Neuron (in vitro differentiated cells): ENCODE data around the gene ISM2.

Experiments
- H2AFZ ChIP-seq: one replicate; pipeline ENCODE4 v1.6.1; 2013; ENCODE audit warnings: low read depth, mild to moderate bottlenecking, inconsistent platforms, low read length, moderate library complexity
- H3K27me3 ChIP-seq: one replicate; pipeline ENCODE4 v1.6.1; 2013; ENCODE audit warnings: low read length; ENCODE audit not compliant: insufficient read depth
- H3K36me3 ChIP-seq: one replicate; pipeline ENCODE4 v1.6.1; 2013; ENCODE audit warnings: low read length; ENCODE audit not compliant: insufficient read depth
- H3K4me1 ChIP-seq: one replicate; pipeline ENCODE4 v1.6.1; 2013; ENCODE audit warnings: low read length; ENCODE audit not compliant: insufficient read depth
- H3K4me3 ChIP-seq: 2 replicates; pipeline ENCODE4 v1.5.1; 2013; ENCODE audit warnings: mild to moderate bottlenecking, low read length, moderate library complexity
- H3K9me3 ChIP-seq: one replicate; pipeline ENCODE4 v1.6.1; 2013; ENCODE audit warnings: low read length

Gene ISM2

DNA sequence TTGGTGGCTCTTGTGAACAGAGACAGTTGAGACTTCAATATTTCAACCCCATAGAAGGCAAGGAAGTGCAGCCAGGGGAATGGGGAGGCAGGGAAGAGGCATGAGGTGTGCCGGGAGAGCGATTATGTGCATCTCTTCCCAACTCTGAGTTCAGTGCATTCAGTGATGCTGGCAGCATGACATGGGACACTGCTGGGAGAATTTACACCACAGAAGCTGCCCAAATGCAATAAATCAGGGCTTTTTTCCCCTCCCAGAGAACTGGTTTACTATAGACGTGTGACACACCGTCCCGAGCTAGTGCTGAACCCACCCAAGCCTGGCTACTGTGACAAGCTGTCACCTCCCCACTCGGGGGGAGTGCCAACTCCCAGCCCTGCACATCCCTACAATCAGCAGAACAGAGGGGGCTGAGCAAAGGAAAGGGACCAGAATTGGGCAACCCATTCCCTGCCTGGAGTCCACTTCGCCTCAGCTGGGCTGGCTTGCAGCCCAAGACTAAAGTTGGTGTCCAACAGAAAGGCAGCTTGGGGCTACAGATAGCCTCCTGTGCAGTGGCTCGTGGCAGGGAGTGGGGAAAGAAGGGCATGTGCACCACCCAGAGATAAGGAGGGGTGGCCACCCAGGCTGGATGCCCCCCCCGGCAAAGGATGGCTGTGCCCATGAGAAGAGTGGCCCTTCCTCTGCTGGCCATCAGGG is 24.0 kb downstream of the ISM2 start:
- H3K4me1 ChIP-seq: no peaks in the 10 kb centered on the region
- peaks cover 18% of the 10 kb centered on the region for H3K27me3 ChIP-seq
- H3K4me3 ChIP-seq: no peak overlapping the region
- no peaks in the 10 kb centered on the region for H3K9me3 ChIP-seq
- peaks cover 2% of the 10 kb centered on the region for H3K36me3 ChIP-seq
- no peak overlapping the region for H2AFZ ChIP-seq

DNA sequence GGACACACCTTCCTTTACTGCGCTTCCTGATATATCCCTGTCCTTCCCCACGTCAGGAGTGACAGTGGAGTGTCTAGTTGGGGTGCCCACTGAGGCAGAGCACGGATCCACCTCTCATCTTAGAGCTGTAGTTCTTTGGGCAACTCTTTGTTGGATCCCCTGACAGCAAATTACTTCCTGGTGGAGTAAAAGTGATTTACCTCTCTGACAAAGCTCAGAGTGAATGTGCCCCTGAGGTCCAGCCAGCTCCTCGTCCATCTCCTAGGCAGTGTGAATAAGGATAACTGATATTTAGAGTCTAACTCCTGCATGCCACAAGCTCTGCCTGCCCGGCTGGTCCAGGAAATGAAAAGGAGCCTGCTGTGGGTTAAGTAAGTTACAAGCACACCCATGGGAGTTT is 24.7 kb downstream of the ISM2 start:
- peaks cover 9% of the 10 kb centered on the region for H3K36me3 ChIP-seq
- H3K4me1 ChIP-seq: no peaks in the 10 kb centered on the region
- no peak overlapping the region for H3K4me3 ChIP-seq
- H3K27me3 ChIP-seq: peaks cover 18% of the 10 kb centered on the region
- H3K9me3 ChIP-seq: no peaks in the 10 kb centered on the region
- no peak overlapping the region for H2AFZ ChIP-seq

GRCh38 chr14:77470224-77470870 is 28.3 kb downstream of the ISM2 start:
- no peak overlapping the region for H3K4me3 ChIP-seq
- no peaks in the 10 kb centered on the region for H3K4me1 ChIP-seq
- peaks cover 4% of the 10 kb centered on the region for H3K27me3 ChIP-seq
- H3K36me3 ChIP-seq: peaks cover 43% of the 10 kb centered on the region
- H3K9me3 ChIP-seq: no peaks in the 10 kb centered on the region
- no peak overlapping the region for H2AFZ ChIP-seq

- H3K9me3 ChIP-seq: no peaks in the 10 kb centered on the region
- peaks cover 51% of the 10 kb centered on the region for H3K36me3 ChIP-seq
- H3K4me3 ChIP-seq: no peak overlapping the region
- H3K27me3 ChIP-seq: peaks cover 1% of the 10 kb centered on the region
- no peak overlapping the region for H2AFZ ChIP-seq
- no peaks in the 10 kb centered on the region for H3K4me1 ChIP-seq
Measured at GRCh38 chr14:77469539-77469938, 29.1 kb downstream of the ISM2 start.

GRCh38 chr14:77469067-77469505 is 29.5 kb downstream of the ISM2 start:
- Histone ChIP-seq H3K4me3 (no peak overlapping the region), H3K27me3 (no peaks in the 10 kb centered on the region), H3K36me3 (peaks cover 54% of the 10 kb centered on the region), H2AFZ (no peak overlapping the region), H3K9me3 (no peaks in the 10 kb centered on the region), H3K4me1 (no peaks in the 10 kb centered on the region)

DNA sequence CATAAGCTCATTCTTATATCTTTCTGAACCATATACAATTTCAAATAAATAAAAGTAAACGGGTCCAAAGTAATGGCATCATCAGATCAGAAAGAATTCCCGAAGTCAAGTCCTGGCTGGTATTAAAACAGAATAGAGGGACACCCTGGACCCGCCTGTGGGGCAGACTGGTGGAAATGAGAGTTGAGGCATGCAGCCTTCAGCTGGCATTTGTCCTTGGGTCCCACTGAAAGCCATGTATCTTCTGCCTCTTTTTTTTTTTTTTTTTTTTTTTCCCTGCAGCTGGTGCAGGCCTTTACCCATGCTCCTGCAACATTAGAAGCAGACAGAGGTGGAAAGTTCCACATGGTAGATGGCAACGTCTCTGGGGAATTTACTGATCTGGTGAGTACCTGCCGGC is 30.8 kb downstream of the ISM2 start:
- Histone ChIP-seq H3K4me3 (no peak overlapping the region), H3K9me3 (no peaks in the 10 kb centered on the region), H3K4me1 (no peaks in the 10 kb centered on the region), H2AFZ (no peak overlapping the region), H3K36me3 (peaks cover 66% of the 10 kb centered on the region), H3K27me3 (no peaks in the 10 kb centered on the region)

DNA sequence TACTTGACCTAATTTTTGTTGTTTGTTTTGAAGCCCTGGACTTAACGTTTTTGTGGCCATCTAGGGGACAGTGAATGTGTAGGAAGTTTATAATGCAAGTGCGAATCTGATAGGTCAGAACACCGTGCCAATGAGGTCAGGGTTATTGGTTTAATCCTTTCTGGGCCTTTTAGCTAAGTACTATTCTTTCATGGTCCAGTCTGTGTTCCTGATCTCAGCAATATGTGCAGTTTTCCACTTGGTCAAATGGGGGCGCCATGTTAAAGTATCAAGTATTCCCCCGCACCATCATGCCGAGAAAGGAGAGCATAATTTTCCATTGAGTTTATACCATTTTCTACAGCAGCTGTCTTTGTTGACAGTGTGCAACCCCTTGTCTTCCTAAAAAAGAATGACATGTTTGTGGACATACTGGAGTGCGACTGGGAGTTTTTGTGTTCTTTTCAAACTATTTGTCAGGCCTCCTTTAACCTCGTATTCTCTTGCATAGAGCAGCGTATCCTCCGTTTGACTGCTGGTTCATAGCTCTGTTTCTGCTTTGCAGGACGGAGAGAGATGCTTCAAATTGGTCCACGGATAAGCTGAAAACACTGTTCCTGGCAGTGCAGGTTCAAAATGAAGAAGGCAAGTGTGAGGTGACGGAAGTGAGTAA is 39.4 kb downstream of the ISM2 start:
- Histone ChIP-seq H3K9me3 (no peaks in the 10 kb centered on the region), H3K4me1 (peaks cover 12% of the 10 kb centered on the region), H3K4me3 (peak overlapping the region; percentile 67), H3K27me3 (no peaks in the 10 kb centered on the region), H2AFZ (no peak overlapping the region), H3K36me3 (peaks cover 40% of the 10 kb centered on the region)

- H3K36me3 ChIP-seq: peaks cover 37% of the 10 kb centered on the region
- no peaks in the 10 kb centered on the region for H3K9me3 ChIP-seq
- peak overlapping the region; percentile 31 for H2AFZ ChIP-seq
- no peaks in the 10 kb centered on the region for H3K27me3 ChIP-seq
- peaks cover 12% of the 10 kb centered on the region for H3K4me1 ChIP-seq
- peak overlapping the region; percentile 67 for H3K4me3 ChIP-seq
Measured at GRCh38 chr14:77458249-77458950, 40.2 kb downstream of the ISM2 start.

DNA sequence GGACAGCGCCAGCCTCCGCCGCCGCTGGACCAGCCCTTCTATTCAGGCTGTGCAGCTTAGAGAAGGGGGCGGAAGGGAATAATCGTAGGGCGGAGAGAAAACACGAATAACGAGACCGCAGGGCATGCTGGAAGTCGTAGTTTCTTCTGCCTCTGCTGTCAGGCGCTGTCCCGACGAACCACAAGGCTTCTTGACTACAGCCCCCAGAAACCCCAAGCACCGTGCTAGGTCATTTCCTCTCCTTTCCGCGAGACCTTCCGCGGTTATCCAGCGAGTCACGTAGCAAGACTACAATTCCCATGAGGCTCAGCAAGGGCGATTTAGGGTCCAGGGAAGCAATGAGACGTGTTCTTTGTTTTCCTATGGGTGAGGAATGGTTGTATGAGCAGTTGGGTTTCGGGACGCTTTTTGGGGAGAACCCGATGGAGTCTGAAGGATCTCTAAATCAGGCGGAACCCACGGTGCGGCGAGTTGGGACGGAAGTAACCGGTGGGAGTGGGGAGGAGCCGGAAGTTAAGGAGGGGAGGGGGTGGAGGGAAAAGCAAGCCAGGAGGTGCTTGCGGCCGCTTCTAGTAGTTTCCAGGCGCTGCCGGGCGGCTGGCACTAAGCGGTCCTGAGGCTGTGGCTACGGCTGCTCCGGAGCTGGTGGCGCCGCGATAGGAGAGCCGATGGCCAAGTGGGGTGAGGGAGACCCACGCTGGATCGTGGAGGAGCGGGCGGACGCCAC is 40.9 kb downstream of the ISM2 start, which contains the start of the genes AHSA1 and VIPAS39:
Gene AHSA1, plus strand, starts transcription at position 572 of the 727 bp plus-strand sequence. Its CDS starts 97 bp downstream, at position 669.
Gene VIPAS39, minus strand, starts transcription at position 80 of the 727 bp plus-strand sequence. CDS start 3,499 bp downstream, outside the sequence.
- Histone ChIP-seq H3K4me1 (peaks cover 12% of the 10 kb centered on the region), H3K27me3 (no peaks in the 10 kb centered on the region), H3K4me3 (peak within 1 kb of the TSS; percentile 67), H3K36me3 (peaks cover 36% of the 10 kb centered on the region), H2AFZ (peak within 1 kb of the TSS; percentile 56), H3K9me3 (no peaks in the 10 kb centered on the region)

DNA sequence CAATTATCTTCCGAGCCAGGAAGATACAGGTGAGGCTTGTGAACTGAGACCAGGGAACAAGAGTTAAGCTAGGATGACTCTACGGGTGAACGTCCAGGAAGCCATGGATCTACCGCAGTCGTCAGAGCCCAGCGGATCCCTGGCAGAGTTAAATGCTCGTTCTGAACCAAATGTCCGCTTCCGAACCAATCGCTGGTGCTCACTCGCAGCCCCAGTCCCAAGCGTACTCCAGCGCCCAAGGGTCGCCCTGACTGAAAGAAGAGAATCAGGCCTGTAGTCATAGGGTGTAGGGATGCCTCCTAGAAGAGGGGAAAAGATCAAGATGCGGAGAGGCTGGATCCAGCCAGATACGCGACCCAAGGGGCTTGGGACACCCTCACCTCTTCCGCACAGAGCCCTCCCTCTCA is 41.5 kb downstream of the ISM2 start:
- H3K36me3 ChIP-seq: peaks cover 31% of the 10 kb centered on the region
- no peaks in the 10 kb centered on the region for H3K27me3 ChIP-seq
- peaks cover 12% of the 10 kb centered on the region for H3K4me1 ChIP-seq
- H3K4me3 ChIP-seq: peak overlapping the region; percentile 67
- H2AFZ ChIP-seq: peak overlapping the region; percentile 56
- no peaks in the 10 kb centered on the region for H3K9me3 ChIP-seq

- Histone ChIP-seq H3K27me3 (no peaks in the 10 kb centered on the region), H3K9me3 (no peaks in the 10 kb centered on the region), H3K4me3 (peak overlapping the region; percentile 67), H2AFZ (no peak overlapping the region), H3K4me1 (peaks cover 12% of the 10 kb centered on the region), H3K36me3 (peaks cover 31% of the 10 kb centered on the region)
Measured at GRCh38 chr14:77455966-77456640, 42.5 kb downstream of the ISM2 start.

- Histone ChIP-seq H3K27me3 (no peaks in the 10 kb centered on the region), H3K36me3 (peaks cover 62% of the 10 kb centered on the region), H2AFZ (no peak overlapping the region), H3K4me3 (no peak overlapping the region), H3K9me3 (no peaks in the 10 kb centered on the region), H3K4me1 (no peaks in the 10 kb centered on the region)
Measured at GRCh38 chr14:77442196-77442595, 56.4 kb downstream of the ISM2 start.
